ENCODE data around the gene SYTL2.

DNA sequence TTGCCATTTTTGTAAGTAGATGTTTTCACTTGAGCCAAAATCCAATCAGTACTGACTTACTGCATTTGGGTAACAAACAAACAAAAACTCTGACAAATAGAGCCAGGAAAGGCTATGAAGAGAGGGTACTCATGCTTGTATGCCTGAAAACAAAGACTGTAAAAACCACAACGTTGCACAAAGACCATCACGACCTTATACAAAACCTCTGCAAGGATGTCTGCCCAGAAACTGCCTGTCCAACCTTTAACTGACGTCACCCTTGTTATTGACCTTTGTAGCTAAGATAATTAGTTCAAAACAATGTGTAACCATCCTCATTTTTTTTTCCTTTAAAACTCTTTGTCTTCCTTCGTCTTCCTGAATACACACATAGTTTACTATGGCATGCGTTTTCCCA, 145.2 kb downstream of the SYTL2 start:
- TF ChIP-seq, protein P1, sequence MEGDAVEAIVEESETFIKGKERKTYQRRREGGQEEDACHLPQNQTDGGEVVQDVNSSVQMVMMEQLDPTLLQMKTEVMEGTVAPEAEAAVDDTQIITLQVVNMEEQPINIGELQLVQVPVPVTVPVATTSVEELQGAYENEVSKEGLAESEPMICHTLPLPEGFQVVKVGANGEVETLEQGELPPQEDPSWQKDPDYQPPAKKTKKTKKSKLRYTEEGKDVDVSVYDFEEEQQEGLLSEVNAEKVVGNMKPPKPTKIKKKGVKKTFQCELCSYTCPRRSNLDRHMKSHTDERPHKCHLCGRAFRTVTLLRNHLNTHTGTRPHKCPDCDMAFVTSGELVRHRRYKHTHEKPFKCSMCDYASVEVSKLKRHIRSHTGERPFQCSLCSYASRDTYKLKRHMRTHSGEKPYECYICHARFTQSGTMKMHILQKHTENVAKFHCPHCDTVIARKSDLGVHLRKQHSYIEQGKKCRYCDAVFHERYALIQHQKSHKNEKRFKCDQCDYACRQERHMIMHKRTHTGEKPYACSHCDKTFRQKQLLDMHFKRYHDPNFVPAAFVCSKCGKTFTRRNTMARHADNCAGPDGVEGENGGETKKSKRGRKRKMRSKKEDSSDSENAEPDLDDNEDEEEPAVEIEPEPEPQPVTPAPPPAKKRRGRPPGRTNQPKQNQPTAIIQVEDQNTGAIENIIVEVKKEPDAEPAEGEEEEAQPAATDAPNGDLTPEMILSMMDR (IDR thresholded peaks at IDR 0.05; ENCODE audit: low read length) = no peak
- TF ChIP-seq EZH2 (IDR thresholded peaks at IDR 0.05; ENCODE audit: borderline replicate concordance, low read length) = no peak

Data from OCI-LY1 (cell line).